Esophagus muscularis mucosa (tissue), 4 donors: ENCODE measurements around the gene PKM. TPM values are rescaled to one million over a fixed set of nuclear protein-coding genes. Genes with fewer than 3 reads are reported as not detected.

Experiments used
- DNase-seq: peaks from one replicate; pipeline ENCODE4 v3.0.0-alpha.2; 2017; ENCODE audit errors: extremely low spot score
- H3K27ac ChIP-seq, 4 donors: fragments of 200-600 bp; sonication (generic); replicated peaks in 1 of 4; 1 replicate in 3 of 4; 2 replicates in 1 of 4; pipeline ENCODE4 v1.5.1; 2016 to 2019; ENCODE audit warnings: mild to moderate bottlenecking in 1 of 4
- H3K27me3 ChIP-seq, 4 donors: fragments of 200-600 bp; sonication (generic); one replicate each; pipeline versions ENCODE4 v1.5.1 to v1.6.0; 2016 to 2019
- H3K36me3 ChIP-seq, 4 donors: fragments of 200-600 bp; sonication (generic); one replicate each; pipeline ENCODE4 v1.5.1; 2016 to 2019
- H3K4me1 ChIP-seq, 4 donors: fragments of 200-600 bp; sonication (generic); one replicate each; pipeline ENCODE4 v1.5.1; 2016 to 2019
- H3K4me3 ChIP-seq, 4 donors: fragments of 200-600 bp; sonication (generic); 1 replicate in 2 of 4; 2 replicates in 2 of 4; pipeline ENCODE4 v1.5.1; 2016 to 2019; ENCODE audit warnings: mild to moderate bottlenecking in 4 of 4, moderate library complexity in 1 of 4
- H3K9me3 ChIP-seq, 4 donors: fragments of 200-600 bp; sonication (generic); 1 replicate in 3 of 4; 2 replicates in 1 of 4; pipeline ENCODE4 v1.5.1; 2016 to 2019
- EP300 ChIP-seq: sonication (generic); formaldehyde crosslinking; IDR thresholded peaks from one replicate; pipeline ENCODE4 v1.6.1; 2017; ENCODE audit warnings: antibody characterized with exemption
- POLR2A ChIP-seq: fragments of 450-650 bp; IDR thresholded peaks from one replicate; pipeline ENCODE4 v1.6.1; 2017; ENCODE audit warnings: antibody characterized with exemption, moderate library complexity, mild to moderate bottlenecking, low read depth
- POLR2AphosphoS5 ChIP-seq, 2 donors: sonication (generic); formaldehyde crosslinking; IDR thresholded peaks; one replicate each; pipeline ENCODE4 v1.6.1; 2017; ENCODE audit warnings: antibody characterized with exemption in 2 of 2
- WGBS: methylation state at CpG from one replicate; pipeline ENCODE4 v1.1.5; 2018; 5-methylcytosine and 5-hydroxymethylcytosine counted together
- intact Hi-C: fragments of 100-400 bp; cut with DNase I; formaldehyde crosslinking; loops from one replicate; pipeline ENCODE4 v1.15.1; 2023
- total RNA-seq, 4 donors: library from RNA; depleted of rRNA; stranded (reverse); fragments of >200 nt; gene quantifications; one replicate each; pipeline versions ENCODE4 v1.1.0 to v1.2.1, GENCODE V29; 2016
- TF ChIP-seq, protein P1 (sequence below), 3 experiments: fragments of 200-600 bp in 2 of 3; fragments of 450-650 bp in 1 of 3; sonication (generic) in 2 of 3; IDR thresholded peaks; one replicate each; pipeline ENCODE4 v1.5.1; 2017 to 2019; ENCODE audit warnings: antibody characterized with exemption in 3 of 3, mild to moderate bottlenecking in 2 of 3, moderate library complexity in 1 of 3

The PKM gene
- total RNA-seq, 4 donors from 2014 or later = 392 to 605 (median 482) TPM

DNA sequence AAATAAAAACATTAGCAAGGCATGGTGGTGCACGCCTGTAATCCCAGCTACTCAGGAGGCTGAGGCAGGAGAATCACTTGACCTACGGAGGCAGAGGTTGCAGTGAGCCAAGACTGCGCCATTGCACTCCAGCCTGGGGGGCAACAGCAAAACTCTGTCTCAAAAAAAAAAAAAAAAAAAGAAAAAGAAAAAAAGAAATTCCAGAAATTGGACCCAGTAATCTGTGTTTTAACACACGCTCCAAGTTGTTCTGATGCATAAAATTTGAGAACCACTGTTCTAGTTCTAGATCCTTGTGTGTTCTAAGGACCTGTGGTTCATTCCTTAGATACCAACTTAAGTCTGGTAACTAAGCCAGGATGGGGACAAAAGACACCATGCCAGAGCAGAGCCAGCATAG is 38.7 kb upstream of the PKM start:
- Histone ChIP-seq H3K4me3 (no peak overlapping the region), H3K4me1 (peaks cover 20 to 40% (median 38%) of the 10 kb centered on the region in 4 donors), H3K9me3 (no peaks in the 10 kb centered on the region), H3K36me3 (peaks cover 33 to 62% (median 43%) of the 10 kb centered on the region in 4 donors), H3K27ac (no peak overlapping the region), H3K27me3 (no peaks in the 10 kb centered on the region)
- TF ChIP-seq, protein P1, sequence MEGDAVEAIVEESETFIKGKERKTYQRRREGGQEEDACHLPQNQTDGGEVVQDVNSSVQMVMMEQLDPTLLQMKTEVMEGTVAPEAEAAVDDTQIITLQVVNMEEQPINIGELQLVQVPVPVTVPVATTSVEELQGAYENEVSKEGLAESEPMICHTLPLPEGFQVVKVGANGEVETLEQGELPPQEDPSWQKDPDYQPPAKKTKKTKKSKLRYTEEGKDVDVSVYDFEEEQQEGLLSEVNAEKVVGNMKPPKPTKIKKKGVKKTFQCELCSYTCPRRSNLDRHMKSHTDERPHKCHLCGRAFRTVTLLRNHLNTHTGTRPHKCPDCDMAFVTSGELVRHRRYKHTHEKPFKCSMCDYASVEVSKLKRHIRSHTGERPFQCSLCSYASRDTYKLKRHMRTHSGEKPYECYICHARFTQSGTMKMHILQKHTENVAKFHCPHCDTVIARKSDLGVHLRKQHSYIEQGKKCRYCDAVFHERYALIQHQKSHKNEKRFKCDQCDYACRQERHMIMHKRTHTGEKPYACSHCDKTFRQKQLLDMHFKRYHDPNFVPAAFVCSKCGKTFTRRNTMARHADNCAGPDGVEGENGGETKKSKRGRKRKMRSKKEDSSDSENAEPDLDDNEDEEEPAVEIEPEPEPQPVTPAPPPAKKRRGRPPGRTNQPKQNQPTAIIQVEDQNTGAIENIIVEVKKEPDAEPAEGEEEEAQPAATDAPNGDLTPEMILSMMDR (IDR thresholded peaks at IDR 0.05) = no peak
- TF ChIP-seq POLR2AphosphoS5 (IDR thresholded peaks at IDR 0.05) = no peak
- no peak for TF ChIP-seq EP300
- no peak for TF ChIP-seq POLR2A
- no peak for DNase-seq
- WGBS = 91% methylated on average over 4 of the region's 4 CpGs
- intact Hi-C loops = no loop called here

- Histone ChIP-seq H3K4me3 (no peak overlapping the region), H3K27ac (no peak overlapping the region), H3K36me3 (peaks cover 79 to 99% (median 90%) of the 10 kb centered on the region in 4 donors), H3K4me1 (peaks cover 0 to 11% (median 8%) of the 10 kb centered on the region in 4 donors), H3K27me3 (no peaks in the 10 kb centered on the region), H3K9me3 (no peaks in the 10 kb centered on the region)
- no peak for DNase-seq
- intact Hi-C loops = no loop called here
- TF ChIP-seq POLR2AphosphoS5 (IDR thresholded peaks at IDR 0.05) (no peak), EP300 (no peak), POLR2A (no peak)
- TF ChIP-seq, protein P1 (IDR thresholded peaks at IDR 0.05) = no peak
- WGBS = 93% methylated on average over 5 of the region's 5 CpGs
These were observed 34.0 kb upstream of the PKM start for GRCh38 chr15:72265031-72265430.

DNA sequence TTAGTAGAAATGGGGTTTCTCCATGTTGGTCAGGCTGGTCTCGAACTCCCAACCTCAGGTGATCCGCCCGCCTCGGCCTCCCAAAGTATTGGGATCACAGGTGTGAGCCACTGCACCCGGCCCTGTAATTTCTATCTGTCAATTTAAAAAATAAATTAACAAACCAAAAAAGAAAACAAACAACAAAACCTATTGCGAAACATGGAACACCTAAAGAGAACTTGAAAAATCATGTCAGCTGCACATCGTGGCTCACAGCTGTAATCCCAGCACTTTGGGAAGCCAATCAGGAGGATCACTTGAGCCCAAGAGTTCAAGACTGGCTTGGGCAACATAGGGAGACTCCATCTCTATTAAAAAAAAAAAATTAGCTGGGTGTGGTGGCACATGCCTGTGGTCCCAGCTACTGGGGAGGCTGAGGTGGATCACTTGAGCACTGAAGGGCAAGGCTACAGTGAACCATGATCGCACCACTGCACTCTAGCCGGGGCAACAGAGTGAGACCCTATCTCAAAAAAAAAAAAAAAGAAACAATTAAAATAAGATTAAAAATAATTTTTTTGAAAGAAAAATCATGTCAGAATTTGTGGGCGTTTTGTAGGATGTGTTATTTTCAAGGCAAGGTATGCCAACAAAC is 21.8 kb upstream of the PKM start:
- H3K9me3 ChIP-seq = no peaks in the 10 kb centered on the region
- TF ChIP-seq, protein P1 (IDR thresholded peaks at IDR 0.05) = no peak
- no peak for TF ChIP-seq POLR2A
- no peak for TF ChIP-seq EP300
- TF ChIP-seq POLR2AphosphoS5 (IDR thresholded peaks at IDR 0.05) = no peak
- no peak overlapping the region for H3K4me3 ChIP-seq
- DNase-seq = no peak
- WGBS = 93% methylated on average over 10 of the region's 10 CpGs
- H3K27me3 ChIP-seq = no peaks in the 10 kb centered on the region
- intact Hi-C loops = no loop called here
- peaks cover 75 to 100% (median 99%) of the 10 kb centered on the region in 4 donors for H3K36me3 ChIP-seq
- no peak overlapping the region for H3K27ac ChIP-seq
- H3K4me1 ChIP-seq = no peaks in the 10 kb centered on the region

DNA sequence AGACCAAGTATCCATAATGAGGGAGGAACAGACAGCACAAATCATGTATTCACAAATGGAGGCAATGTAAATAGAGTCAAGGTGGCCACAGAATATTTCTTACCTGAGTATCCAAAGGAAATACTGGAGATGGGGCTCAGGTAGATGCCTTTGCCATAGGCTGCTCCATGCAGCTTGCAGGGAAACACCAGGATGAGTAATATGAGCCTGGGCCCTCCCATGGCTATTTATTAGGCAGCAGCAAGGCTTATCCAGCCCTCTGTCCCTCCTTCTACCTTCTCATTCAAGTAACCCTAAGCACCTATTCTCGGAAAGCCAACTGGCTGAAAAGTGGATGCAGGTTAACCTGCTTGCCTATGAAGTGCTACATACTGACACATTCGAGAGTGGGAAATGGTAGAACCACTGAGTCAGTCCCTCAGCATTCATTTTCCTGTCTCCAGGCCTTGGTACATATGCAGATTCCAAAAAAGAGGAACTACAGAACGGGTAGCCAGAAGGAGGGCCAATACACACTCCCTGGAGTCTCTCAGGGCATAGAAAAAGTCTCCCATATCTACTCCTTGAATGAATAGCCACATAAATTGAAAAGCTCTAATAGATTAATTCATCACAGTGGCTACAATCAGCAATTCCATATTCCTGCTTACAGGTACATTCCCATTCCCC is 18.3 kb upstream of the PKM start:
- no peak overlapping the region for H3K27ac ChIP-seq
- no peak overlapping the region for H3K4me3 ChIP-seq
- H3K27me3 ChIP-seq = no peaks in the 10 kb centered on the region
- H3K9me3 ChIP-seq = no peaks in the 10 kb centered on the region
- H3K36me3 ChIP-seq = peaks cover 45 to 95% (median 88%) of the 10 kb centered on the region in 4 donors
- TF ChIP-seq EP300 (no peak), POLR2A (no peak), POLR2AphosphoS5 (IDR thresholded peaks at IDR 0.05) (no peak)
- TF ChIP-seq, protein P1 (IDR thresholded peaks at IDR 0.05) = no peak
- intact Hi-C loops = no loop called here
- 100% methylated on average over 2 of the region's 3 CpGs for WGBS
- no peak for DNase-seq
- H3K4me1 ChIP-seq = no peaks in the 10 kb centered on the region
